Prostate gland (tissue), 2 donors: ENCODE results near the gene HOOK2.

Source experiments
- POLR2A ChIP-seq: fragments of 450-650 bp; IDR thresholded peaks from one replicate; pipeline ENCODE4 v1.6.1; 2016; ENCODE audit warnings: antibody characterized with exemption, mild to moderate bottlenecking
- TF ChIP-seq, protein P1 (sequence below), 4 experiments: fragments of 200-600 bp in 2 of 4; fragments of 450-650 bp in 2 of 4; sonication (generic) in 2 of 4; IDR thresholded peaks; 1 replicate in 3 of 4; 2 replicates in 1 of 4; pipeline ENCODE4 v1.5.1; 2016 to 2019; ENCODE audit warnings: antibody characterized with exemption in 4 of 4, mild to moderate bottlenecking in 2 of 4, moderate library complexity in 2 of 4

DNA sequence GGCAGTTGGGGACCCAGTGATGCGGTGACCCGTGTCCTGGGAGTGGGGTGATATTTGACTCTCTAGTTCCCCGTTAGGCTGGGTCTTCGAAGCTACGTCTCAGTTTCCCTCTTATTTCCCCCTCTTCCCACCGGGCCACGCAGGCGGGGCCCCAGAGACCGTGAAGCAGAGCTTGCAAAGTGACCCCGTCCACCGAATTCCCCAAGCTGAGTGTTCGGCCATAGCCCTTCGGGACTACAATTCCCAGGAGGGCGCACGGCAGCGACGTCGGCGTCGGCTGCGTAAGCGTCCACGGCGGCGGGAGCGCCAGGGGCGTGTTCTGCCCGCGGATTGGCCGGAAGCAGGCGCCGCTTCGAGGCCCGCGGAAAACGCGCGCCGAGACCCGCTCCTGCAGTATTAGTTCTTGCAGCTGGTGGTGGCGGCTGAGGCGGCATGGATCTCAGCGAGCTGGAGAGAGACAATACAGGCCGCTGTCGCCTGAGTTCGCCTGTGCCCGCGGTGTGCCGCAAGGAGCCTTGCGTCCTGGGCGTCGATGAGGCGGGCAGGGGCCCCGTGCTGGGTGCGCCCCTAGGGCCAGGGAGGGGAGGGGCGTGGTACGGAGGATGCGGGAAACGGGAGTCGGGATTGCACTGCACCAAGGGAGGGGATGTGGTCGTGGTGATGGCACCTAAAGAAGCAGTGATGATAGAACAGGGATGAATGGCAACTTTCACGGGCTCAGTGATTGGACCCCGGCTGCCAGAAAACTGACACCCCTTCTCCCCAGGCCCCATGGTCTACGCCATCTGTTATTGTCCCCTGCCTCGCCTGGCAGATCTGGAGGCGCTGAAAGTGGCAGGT, 31.1 kb upstream of the HOOK2 start, which contains the start of gene RNASEH2A:
- TF ChIP-seq, protein P1, sequence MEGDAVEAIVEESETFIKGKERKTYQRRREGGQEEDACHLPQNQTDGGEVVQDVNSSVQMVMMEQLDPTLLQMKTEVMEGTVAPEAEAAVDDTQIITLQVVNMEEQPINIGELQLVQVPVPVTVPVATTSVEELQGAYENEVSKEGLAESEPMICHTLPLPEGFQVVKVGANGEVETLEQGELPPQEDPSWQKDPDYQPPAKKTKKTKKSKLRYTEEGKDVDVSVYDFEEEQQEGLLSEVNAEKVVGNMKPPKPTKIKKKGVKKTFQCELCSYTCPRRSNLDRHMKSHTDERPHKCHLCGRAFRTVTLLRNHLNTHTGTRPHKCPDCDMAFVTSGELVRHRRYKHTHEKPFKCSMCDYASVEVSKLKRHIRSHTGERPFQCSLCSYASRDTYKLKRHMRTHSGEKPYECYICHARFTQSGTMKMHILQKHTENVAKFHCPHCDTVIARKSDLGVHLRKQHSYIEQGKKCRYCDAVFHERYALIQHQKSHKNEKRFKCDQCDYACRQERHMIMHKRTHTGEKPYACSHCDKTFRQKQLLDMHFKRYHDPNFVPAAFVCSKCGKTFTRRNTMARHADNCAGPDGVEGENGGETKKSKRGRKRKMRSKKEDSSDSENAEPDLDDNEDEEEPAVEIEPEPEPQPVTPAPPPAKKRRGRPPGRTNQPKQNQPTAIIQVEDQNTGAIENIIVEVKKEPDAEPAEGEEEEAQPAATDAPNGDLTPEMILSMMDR (IDR thresholded peaks at IDR 0.05) = peak in 2 of 4 experiments; percentile 34 to 37
- TF ChIP-seq POLR2A = no peak
